Nephron (organoid): ENCODE results near the gene EXOC1L.

ENCODE experiments used
- H3K27ac Mint-ChIP-seq, 3 experiments: 2 replicates each; pipeline ENCODE4 v1.8.0; 2020; ENCODE audit warnings: mixed read lengths in 3 of 3, mild to moderate bottlenecking in 2 of 3, moderate library complexity in 1 of 3
- H3K27me3 Mint-ChIP-seq: 2 replicates; pipeline ENCODE4 v1.8.0; 2021; ENCODE audit warnings: low read depth, mild to moderate bottlenecking, moderate library complexity, mixed read lengths
- H3K36me3 Mint-ChIP-seq: 2 replicates; pipeline ENCODE4 v1.8.0; 2020; ENCODE audit warnings: low read depth, mixed read lengths
- H3K4me1 Mint-ChIP-seq: 2 replicates; pipeline ENCODE4 v1.8.0; 2020; ENCODE audit warnings: mixed read lengths
- H3K4me3 Mint-ChIP-seq, 3 experiments: 2 replicates each; pipeline ENCODE4 v1.8.0; 2020; ENCODE audit warnings: mild to moderate bottlenecking in 3 of 3, mixed read lengths in 3 of 3, moderate library complexity in 2 of 3
- H3K9me3 Mint-ChIP-seq: 2 replicates; pipeline ENCODE4 v1.8.0; 2020; ENCODE audit warnings: mixed read lengths
- TF ChIP-seq, protein P1 (sequence below), 3 experiments: fragments of 200-600 bp; sonication (generic); IDR thresholded peaks; one replicate each; pipeline ENCODE4 v1.5.0; 2021; ENCODE audit warnings: antibody characterized with exemption in 3 of 3; ENCODE audit not compliant: unreplicated experiment in 3 of 3

EXOC1L gene

DNA sequence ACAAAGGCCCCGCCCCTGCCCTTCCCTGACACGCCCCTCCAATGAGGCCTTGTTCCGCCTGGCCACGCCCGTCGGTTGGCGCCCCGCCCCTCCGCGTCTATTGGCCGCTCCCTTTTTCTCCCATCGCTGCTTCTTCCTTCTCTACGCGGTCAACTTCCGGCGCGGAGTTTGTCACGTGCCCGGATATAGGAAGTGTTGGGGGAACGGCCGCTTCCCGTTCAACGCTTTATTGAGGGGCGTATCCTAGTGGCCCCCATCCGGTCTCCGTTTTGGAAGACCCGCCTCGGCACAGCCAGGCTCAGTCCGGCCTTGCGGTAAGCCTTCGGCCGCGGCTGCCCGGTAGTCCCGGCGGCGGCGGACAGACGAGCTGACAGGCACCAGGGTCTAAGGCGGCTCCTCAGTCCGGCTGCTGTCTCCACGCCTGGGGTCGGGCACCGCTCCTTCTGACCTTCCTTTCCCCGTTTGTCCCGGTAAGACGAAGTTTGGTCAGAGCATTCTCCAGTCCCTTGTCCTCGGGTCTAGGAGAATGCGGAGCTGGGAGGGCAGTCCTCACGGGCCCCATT lies 34.0 kb downstream of the EXOC1L start, which contains the start of gene EXOC1:
Gene EXOC1 (plus strand): TSS at position 165 of the 563 bp plus-strand sequence. CDS start 4,676 bp downstream, outside the sequence.
- no peaks in the 10 kb centered on the region for H3K4me1 Mint-ChIP-seq
- H3K4me3 Mint-ChIP-seq = peak within 1 kb of the TSS; percentile 19 to 62 (median 43)
- TF ChIP-seq, protein P1, sequence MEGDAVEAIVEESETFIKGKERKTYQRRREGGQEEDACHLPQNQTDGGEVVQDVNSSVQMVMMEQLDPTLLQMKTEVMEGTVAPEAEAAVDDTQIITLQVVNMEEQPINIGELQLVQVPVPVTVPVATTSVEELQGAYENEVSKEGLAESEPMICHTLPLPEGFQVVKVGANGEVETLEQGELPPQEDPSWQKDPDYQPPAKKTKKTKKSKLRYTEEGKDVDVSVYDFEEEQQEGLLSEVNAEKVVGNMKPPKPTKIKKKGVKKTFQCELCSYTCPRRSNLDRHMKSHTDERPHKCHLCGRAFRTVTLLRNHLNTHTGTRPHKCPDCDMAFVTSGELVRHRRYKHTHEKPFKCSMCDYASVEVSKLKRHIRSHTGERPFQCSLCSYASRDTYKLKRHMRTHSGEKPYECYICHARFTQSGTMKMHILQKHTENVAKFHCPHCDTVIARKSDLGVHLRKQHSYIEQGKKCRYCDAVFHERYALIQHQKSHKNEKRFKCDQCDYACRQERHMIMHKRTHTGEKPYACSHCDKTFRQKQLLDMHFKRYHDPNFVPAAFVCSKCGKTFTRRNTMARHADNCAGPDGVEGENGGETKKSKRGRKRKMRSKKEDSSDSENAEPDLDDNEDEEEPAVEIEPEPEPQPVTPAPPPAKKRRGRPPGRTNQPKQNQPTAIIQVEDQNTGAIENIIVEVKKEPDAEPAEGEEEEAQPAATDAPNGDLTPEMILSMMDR (IDR thresholded peaks at IDR 0.05; ENCODE audit: unreplicated experiment in 3 of 3) = no peak
- H3K36me3 Mint-ChIP-seq = peaks cover 13% of the 10 kb centered on the region
- peaks cover 5% of the 10 kb centered on the region for H3K9me3 Mint-ChIP-seq
- peak within 1 kb of the TSS; percentile 75 to 91 (median 85) for H3K27ac Mint-ChIP-seq
- peaks cover 18% of the 10 kb centered on the region for H3K27me3 Mint-ChIP-seq

DNA sequence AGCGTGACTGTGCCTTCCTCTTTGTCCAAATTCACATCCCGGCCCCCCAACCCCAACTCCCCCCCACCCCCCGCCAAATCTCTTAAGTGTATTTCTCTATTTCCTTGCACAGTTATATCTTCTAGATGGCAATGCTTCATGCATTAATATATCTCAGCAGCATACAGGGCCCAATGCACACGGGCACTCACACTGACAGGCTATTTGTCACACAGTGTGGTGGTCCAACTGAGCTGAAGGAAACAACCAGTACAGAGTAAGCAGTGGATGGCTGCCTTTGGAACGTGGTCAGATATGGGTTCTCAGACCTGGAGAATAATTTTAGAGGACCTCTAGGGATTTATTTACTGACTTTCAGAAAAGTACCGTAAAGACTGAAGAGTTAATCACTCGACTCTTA lies 34.5 kb downstream of the EXOC1L start:
- H3K9me3 Mint-ChIP-seq = peaks cover 5% of the 10 kb centered on the region
- peaks cover 18% of the 10 kb centered on the region for H3K27me3 Mint-ChIP-seq
- TF ChIP-seq, protein P1 (IDR thresholded peaks at IDR 0.05; ENCODE audit: unreplicated experiment in 3 of 3) = no peak
- no peaks in the 10 kb centered on the region for H3K4me1 Mint-ChIP-seq
- peaks cover 18% of the 10 kb centered on the region for H3K36me3 Mint-ChIP-seq
- H3K27ac Mint-ChIP-seq = peak overlapping the region; percentile 75 to 91 (median 85)
- H3K4me3 Mint-ChIP-seq = no peak overlapping the region

DNA sequence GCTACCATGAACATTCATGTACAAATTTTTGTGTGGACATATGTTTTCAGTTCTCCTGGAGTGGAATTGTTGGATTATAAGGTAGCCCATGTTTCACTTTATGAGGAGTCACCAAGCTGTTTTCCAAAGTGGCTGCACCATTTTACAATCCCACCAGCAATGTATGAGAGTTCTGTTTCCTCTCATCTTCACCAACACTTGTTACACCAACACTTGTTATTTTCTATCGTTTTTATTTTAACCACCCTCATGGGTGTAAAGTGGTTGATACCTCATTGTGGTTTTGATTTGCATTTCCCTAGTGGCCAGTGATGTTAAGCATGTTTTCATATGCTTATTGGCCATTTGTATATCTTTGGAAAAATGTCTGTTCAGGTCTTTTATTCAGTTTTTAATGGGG lies 38.0 kb downstream of the EXOC1L start:
- no peak overlapping the region for H3K27ac Mint-ChIP-seq
- no peaks in the 10 kb centered on the region for H3K4me1 Mint-ChIP-seq
- H3K4me3 Mint-ChIP-seq = no peak overlapping the region
- H3K9me3 Mint-ChIP-seq = peaks cover 5% of the 10 kb centered on the region
- H3K36me3 Mint-ChIP-seq = peaks cover 44% of the 10 kb centered on the region
- TF ChIP-seq, protein P1 (IDR thresholded peaks at IDR 0.05; ENCODE audit: unreplicated experiment in 3 of 3) = no peak
- peaks cover 5% of the 10 kb centered on the region for H3K27me3 Mint-ChIP-seq

DNA sequence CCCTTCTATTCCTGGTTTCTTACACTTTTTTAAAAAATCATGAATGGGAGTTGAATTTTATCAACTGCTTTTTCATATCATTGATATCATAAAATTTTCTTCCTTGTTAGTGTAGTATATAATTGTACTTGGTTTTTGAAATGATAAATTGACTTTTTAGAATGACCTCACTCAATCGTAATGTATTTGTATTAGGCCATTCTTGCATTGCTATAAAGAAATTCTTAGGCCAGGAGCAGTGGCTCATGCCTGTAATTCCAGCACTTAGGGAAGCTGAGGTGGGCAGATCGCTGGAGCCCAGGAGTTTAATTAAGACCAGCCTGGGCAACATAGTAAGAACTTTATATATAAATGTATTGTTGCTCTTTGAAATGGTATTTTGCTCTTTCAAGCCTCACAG lies 40.1 kb downstream of the EXOC1L start:
- Mint-ChIP-seq H3K27me3 (no peaks in the 10 kb centered on the region), H3K36me3 (peaks cover 53% of the 10 kb centered on the region), H3K27ac (no peak overlapping the region), H3K9me3 (no peaks in the 10 kb centered on the region), H3K4me3 (no peak overlapping the region), H3K4me1 (no peaks in the 10 kb centered on the region)
- TF ChIP-seq, protein P1 (IDR thresholded peaks at IDR 0.05; ENCODE audit: unreplicated experiment in 3 of 3) = no peak

DNA sequence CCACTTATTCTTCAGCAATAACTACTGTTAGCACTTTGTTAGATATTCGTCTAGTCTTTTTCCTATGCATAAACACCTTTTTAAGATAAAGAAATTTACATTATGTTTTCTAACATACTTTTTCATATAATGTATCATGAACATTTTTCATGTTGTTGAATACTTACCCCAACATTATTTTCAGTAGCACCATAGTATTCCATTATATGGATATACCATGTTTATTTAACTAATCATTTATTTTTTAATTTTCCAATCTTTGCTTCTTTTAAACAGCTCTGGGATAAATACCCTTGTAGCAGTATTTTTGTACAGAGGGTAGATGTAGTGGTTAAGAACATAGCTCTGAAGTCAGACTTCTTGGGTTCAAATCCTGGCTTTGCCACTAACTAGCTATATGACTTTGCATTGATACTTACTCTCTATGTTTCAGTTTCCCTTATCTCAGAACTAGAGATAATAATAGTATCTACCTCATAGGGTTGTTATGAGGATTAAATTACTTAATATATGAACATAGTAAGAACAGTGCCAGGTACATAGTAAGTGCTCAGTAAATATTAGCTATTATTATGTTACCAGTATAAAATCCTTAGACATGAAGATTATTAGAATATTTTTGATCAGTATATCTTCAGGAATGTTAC lies 45.1 kb downstream of the EXOC1L start:
- Mint-ChIP-seq H3K27me3 (no peaks in the 10 kb centered on the region), H3K4me3 (no peak overlapping the region), H3K4me1 (peaks cover 16% of the 10 kb centered on the region), H3K9me3 (no peaks in the 10 kb centered on the region), H3K27ac (no peak overlapping the region), H3K36me3 (peaks cover 48% of the 10 kb centered on the region)
- TF ChIP-seq, protein P1 (IDR thresholded peaks at IDR 0.05; ENCODE audit: unreplicated experiment in 3 of 3) = no peak
